ENCODE results near the gene SPSB4.
"Not testable (repeated sequence)": the region's sequence is repeated elsewhere in the genome, so short reads cannot be mapped to it uniquely, and the experiment has no call there.

SPSB4 gene

DNA sequence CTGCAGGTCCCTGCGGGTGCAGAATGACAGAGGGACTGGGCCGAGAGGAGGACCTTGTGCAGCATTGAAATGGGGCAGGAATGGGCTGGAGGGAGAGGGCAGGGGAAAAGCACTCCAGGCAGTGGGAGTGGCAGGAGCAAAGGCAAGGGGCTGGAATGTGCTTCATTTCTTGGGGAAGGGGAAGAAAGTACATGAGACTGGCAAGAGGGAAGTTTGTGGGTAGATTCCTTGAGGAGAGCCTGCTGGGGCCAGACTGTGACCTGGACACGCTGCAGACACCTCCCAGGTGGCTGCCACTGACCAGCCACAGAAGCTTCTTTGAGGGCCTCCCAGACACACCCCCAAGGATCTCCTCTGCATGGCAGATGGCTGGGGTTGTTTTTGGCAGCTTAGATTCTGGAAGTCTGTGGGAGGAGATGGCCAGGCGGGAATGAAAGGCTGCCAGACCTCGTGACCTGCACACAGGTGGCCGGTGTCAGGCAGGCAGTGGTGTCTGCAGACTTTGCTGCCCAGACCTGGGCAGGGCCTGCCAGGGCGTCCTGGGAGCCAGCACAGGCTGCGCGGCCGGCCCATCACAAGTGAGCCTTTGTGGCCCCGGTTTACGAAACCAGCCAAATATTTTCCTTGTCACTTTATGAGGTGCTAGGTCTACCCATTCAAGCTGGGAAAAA, 53.1 kb downstream of the SPSB4 start:
- ATAC-seq (ENCODE audit: low read depth), result no peak
- no peak for DNase-seq (ENCODE audit: low spot score in 2 of 2)
- Mint-ChIP-seq H3K27me3 (peaks cover 9% of the 10 kb centered on the region), H3K36me3 (no peaks in the 10 kb centered on the region), H3K4me3 (no peak overlapping the region), H3K4me1 (no peaks in the 10 kb centered on the region), H3K9me3 (no peaks in the 10 kb centered on the region), H3K27ac (no peak overlapping the region)

GRCh38 chr3:141105828-141106628, 54.9 kb downstream of the SPSB4 start:
- Mint-ChIP-seq H3K4me3 (no peak overlapping the region), H3K9me3 (no peaks in the 10 kb centered on the region), H3K36me3 (peaks cover 2% of the 10 kb centered on the region), H3K27ac (no peak overlapping the region), H3K27me3 (peaks cover 1% of the 10 kb centered on the region), H3K4me1 (no peaks in the 10 kb centered on the region)
- DNase-seq (ENCODE audit: low spot score in 2 of 2) (peak; percentile 47 to 55), ATAC-seq (ENCODE audit: low read depth) (peak; percentile 60)

- DNase-seq (ENCODE audit: low spot score in 2 of 2) (no peak), ATAC-seq (ENCODE audit: low read depth) (no peak)
- no peak overlapping the region for H3K27ac Mint-ChIP-seq
- H3K4me3 Mint-ChIP-seq, result no peak overlapping the region
- no peaks in the 10 kb centered on the region for H3K9me3 Mint-ChIP-seq
- H3K27me3 Mint-ChIP-seq, result peaks cover 1% of the 10 kb centered on the region
- H3K4me1 Mint-ChIP-seq, result no peaks in the 10 kb centered on the region
- peaks cover 2% of the 10 kb centered on the region for H3K36me3 Mint-ChIP-seq
Observed at GRCh38 chr3:141106842-141107241, 55.7 kb downstream of the SPSB4 start.

GRCh38 chr3:141108039-141108438, 56.9 kb downstream of the SPSB4 start:
- H3K27ac Mint-ChIP-seq, result no peak overlapping the region
- H3K4me1 Mint-ChIP-seq, result no peaks in the 10 kb centered on the region
- H3K9me3 Mint-ChIP-seq, result peaks cover 1% of the 10 kb centered on the region
- no peak overlapping the region for H3K4me3 Mint-ChIP-seq
- peaks cover 2% of the 10 kb centered on the region for H3K36me3 Mint-ChIP-seq
- peaks cover 3% of the 10 kb centered on the region for H3K27me3 Mint-ChIP-seq
- ATAC-seq (ENCODE audit: low read depth) (no peak), DNase-seq (ENCODE audit: low spot score in 2 of 2) (no peak)

DNA sequence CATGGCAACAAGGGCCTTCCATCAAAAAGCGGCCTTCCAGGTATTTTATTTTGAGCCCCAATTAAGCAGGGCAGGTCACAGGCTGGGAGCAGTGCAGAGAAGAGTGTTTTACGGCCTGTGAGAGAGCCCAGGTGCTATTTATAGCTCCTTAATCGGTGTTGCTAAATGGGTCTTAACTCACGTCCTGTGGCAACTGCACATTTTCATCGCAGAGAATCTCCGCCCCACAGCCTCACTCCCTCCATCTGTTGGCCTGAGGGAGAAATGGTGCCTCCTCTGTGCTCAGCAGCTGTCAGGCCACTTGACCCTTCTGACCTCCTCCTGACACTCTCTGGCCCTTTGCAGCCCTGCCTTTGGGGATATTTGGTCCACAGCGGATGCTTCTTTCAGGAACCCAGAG, 58.6 kb downstream of the SPSB4 start:
- Mint-ChIP-seq H3K27me3 (peaks cover 3% of the 10 kb centered on the region), H3K36me3 (peaks cover 2% of the 10 kb centered on the region), H3K4me3 (no peak overlapping the region), H3K4me1 (no peaks in the 10 kb centered on the region), H3K27ac (no peak overlapping the region), H3K9me3 (peaks cover 1% of the 10 kb centered on the region)
- DNase-seq (ENCODE audit: low spot score in 2 of 2) (no peak), ATAC-seq (ENCODE audit: low read depth) (no peak)

GRCh38 chr3:141110322-141110721, 59.2 kb downstream of the SPSB4 start:
- ATAC-seq (ENCODE audit: low read depth), result no peak
- H3K4me1 Mint-ChIP-seq, result no peaks in the 10 kb centered on the region
- DNase-seq (ENCODE audit: low spot score in 2 of 2), result no peak
- no peak overlapping the region for H3K4me3 Mint-ChIP-seq
- H3K9me3 Mint-ChIP-seq, result peaks cover 1% of the 10 kb centered on the region
- H3K36me3 Mint-ChIP-seq, result peaks cover 2% of the 10 kb centered on the region
- peaks cover 3% of the 10 kb centered on the region for H3K27me3 Mint-ChIP-seq
- no peak overlapping the region for H3K27ac Mint-ChIP-seq

GRCh38 chr3:141111364-141112155, 60.4 kb downstream of the SPSB4 start:
- Mint-ChIP-seq H3K36me3 (peaks cover 2% of the 10 kb centered on the region), H3K4me3 (no peak overlapping the region), H3K4me1 (peaks cover 2% of the 10 kb centered on the region), H3K27ac (no peak overlapping the region), H3K27me3 (peaks cover 4% of the 10 kb centered on the region), H3K9me3 (peaks cover 1% of the 10 kb centered on the region)
- DNase-seq (ENCODE audit: low spot score in 2 of 2), result no peak
- no peak for ATAC-seq (ENCODE audit: low read depth)

DNA sequence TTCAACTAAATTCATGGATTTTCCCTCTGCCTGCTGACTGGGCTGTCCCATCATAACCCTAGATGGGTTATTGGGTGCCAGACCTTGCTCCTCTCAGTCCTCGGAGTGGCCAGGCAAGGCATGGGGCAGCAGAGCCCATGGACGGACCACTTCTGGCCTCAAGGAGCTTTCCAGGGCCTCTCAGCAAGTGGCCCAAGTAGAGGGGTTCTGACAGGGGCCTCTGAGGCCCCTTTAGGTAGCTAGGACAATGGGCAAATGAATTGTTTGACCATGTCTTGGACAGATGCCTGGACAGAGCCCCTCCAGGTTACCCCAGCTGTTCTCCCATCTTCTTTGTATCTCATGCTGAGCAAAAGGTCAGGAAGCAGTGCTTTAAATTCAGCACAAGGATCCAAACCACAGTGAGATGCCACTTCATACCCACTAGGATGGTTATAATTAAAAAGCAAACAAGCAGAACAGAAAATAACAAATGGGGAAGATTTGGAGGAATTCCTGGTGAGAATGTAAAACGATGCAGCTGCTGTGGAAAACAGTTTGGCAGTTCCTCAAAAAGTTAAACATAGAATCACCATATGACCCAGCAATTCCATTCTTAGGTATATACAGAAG, 61.6 kb downstream of the SPSB4 start:
- Mint-ChIP-seq H3K4me1 (peaks cover 2% of the 10 kb centered on the region), H3K36me3 (peaks cover 2% of the 10 kb centered on the region), H3K27me3 (peaks cover 4% of the 10 kb centered on the region), H3K4me3 (no peak overlapping the region), H3K27ac (no peak overlapping the region), H3K9me3 (peaks cover 1% of the 10 kb centered on the region)
- ATAC-seq (ENCODE audit: low read depth) (no peak), DNase-seq (ENCODE audit: low spot score in 2 of 2) (no peak)

- not testable (repeated sequence) for ATAC-seq (ENCODE audit: low read depth); H3K4me1 Mint-ChIP-seq; H3K36me3 Mint-ChIP-seq; H3K27ac Mint-ChIP-seq; H3K4me3 Mint-ChIP-seq; DNase-seq (ENCODE audit: low spot score in 2 of 2); H3K9me3 Mint-ChIP-seq; H3K27me3 Mint-ChIP-seq
Observed at GRCh38 chr3:141113680-141114079, 62.5 kb downstream of the SPSB4 start.

- Mint-ChIP-seq H3K27me3 (peaks cover 3% of the 10 kb centered on the region), H3K9me3 (peaks cover 1% of the 10 kb centered on the region), H3K4me3 (no peak overlapping the region), H3K27ac (no peak overlapping the region), H3K36me3 (peaks cover 2% of the 10 kb centered on the region), H3K4me1 (peaks cover 2% of the 10 kb centered on the region)
- ATAC-seq (ENCODE audit: low read depth) (no peak), DNase-seq (ENCODE audit: low spot score in 2 of 2) (no peak)
Observed at GRCh38 chr3:141114179-141114745, 63.1 kb downstream of the SPSB4 start.

GRCh38 chr3:141114816-141115460, 63.8 kb downstream of the SPSB4 start:
- no peak for DNase-seq (ENCODE audit: low spot score in 2 of 2)
- Mint-ChIP-seq H3K36me3 (peaks cover 2% of the 10 kb centered on the region), H3K4me1 (peaks cover 2% of the 10 kb centered on the region), H3K9me3 (peaks cover 1% of the 10 kb centered on the region), H3K27me3 (peaks cover 4% of the 10 kb centered on the region), H3K4me3 (no peak overlapping the region), H3K27ac (no peak overlapping the region)
- no peak for ATAC-seq (ENCODE audit: low read depth)

DNA sequence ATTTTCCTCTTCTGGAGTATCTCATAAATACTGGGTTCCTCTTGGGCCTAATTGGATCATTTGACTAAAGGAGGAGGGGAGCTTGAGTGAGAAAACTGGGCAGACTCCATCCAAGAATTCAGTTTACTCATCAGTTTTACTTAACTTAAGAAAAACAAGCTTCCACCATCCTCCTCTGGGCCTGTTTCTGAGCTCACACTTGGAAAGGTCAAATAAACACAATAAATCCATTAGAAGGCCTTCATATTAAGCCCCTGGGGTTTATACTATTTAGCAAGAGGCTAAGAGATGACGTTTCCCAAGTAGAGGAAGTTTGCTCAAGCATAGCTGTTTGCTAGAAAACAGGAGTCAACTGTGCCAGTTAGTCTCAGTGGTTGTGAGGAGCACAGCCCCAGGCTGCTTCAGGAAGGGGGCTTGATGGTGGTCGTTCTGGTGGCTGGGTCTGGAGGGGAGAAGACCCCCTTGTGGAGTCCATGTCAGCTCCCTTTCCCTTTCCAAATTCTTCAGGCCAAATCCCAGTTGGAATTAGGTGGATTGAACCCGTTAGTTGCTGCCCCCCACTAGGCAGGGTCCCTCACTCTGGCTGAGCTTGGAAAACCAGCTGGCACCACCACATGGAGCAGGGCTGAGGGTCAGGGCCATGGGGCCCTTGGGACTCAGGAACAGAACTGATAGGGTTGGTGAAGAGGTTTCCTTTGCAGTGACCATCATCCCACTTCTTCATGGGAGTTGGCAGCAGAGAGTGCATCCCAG, 64.8 kb downstream of the SPSB4 start:
- DNase-seq (ENCODE audit: low spot score in 2 of 2), result no peak
- Mint-ChIP-seq H3K27me3 (peaks cover 4% of the 10 kb centered on the region), H3K36me3 (no peaks in the 10 kb centered on the region), H3K4me1 (peaks cover 2% of the 10 kb centered on the region), H3K27ac (no peak overlapping the region), H3K4me3 (no peak overlapping the region), H3K9me3 (peaks cover 1% of the 10 kb centered on the region)
- no peak for ATAC-seq (ENCODE audit: low read depth)

- DNase-seq (ENCODE audit: low spot score in 2 of 2), result no peak
- ATAC-seq (ENCODE audit: low read depth), result no peak
- Mint-ChIP-seq H3K27ac (peak overlapping the region; percentile 12), H3K9me3 (peaks cover 3% of the 10 kb centered on the region), H3K27me3 (peaks cover 6% of the 10 kb centered on the region), H3K4me3 (no peak overlapping the region), H3K36me3 (no peaks in the 10 kb centered on the region), H3K4me1 (peaks cover 2% of the 10 kb centered on the region)
Observed at GRCh38 chr3:141116721-141117120, 65.6 kb downstream of the SPSB4 start.

All from memory B cell (primary cell).